K562 (cell line): ENCODE results near the gene DDHD1. TPM values are rescaled to one million over a fixed set of nuclear protein-coding genes. Genes with fewer than 3 reads are reported as not detected.

Experiments used
- ATAC-seq: fragments of 200-7000 bp; cut with Tn5 transposase; 3 replicates; pipeline ENCODE4 v1.9.1; 2020; ENCODE audit warnings: moderate library complexity
- BruUV-seq: library from RNA; stranded (reverse); fragments of 400-500 nt; replicated peaks from 2 replicates; lab custom pipeline; 2021; lab: Mats Ljungman, UMichigan
- CTCF ChIA-PET: fragments of 300-600 bp; formaldehyde crosslinking; extraction: SDS; loops from one replicate; lab custom pipeline; 2021; ENCODE audit warnings: low intra/inter-chr PET ratio; lab: Yijun Ruan, JAX
- POLR2A ChIA-PET: fragments of 300-600, 350-650 bp; sonication (Branson Sonifier 250); formaldehyde crosslinking; extraction: SDS; loops from one replicate; lab custom pipeline; 2021; ENCODE audit warnings: antibody characterized with exemption, inconsistent platforms; lab: Yijun Ruan, JAX
- DNase-seq, 4 experiments: peaks; one replicate each; pipeline versions ENCODE4 v3.0.0 to v3.0.0-alpha.2; 2011 to 2018; ENCODE audit warnings: low spot score in 3 of 4, mixed read lengths in 3 of 4; ENCODE audit errors: extremely low read depth in 1 of 4
- FAIRE-seq: peaks from 2 replicates; lab custom pipeline; 2011; peaks lifted over from hg19 to GRCh38; lab: Jason Lieb, UNC
- H2AFZ ChIP-seq: 2 replicates; pipeline ENCODE4 v1.6.0; 2011; ENCODE audit warnings: low read depth, low read length, control low read depth, inconsistent platforms
- H3K27ac ChIP-seq: fragments of 200-600 bp; 3 replicates; pipeline ENCODE4 v1.8.0; 2011; ENCODE audit warnings: low read depth, mild to moderate bottlenecking, control low read depth, inconsistent platforms, low read length, moderate library complexity, mixed read lengths; ENCODE audit errors: extremely low read depth
- H3K27me3 ChIP-seq, 2 experiments: fragments of 300-600 bp in 1 of 2; 2 replicates in 1 of 2; 3 replicates in 1 of 2; pipeline versions ENCODE4 v1.6.0 to v1.8.0; 2011; ENCODE audit warnings: inconsistent platforms in 2 of 2, low read length in 2 of 2, mild to moderate bottlenecking in 1 of 2, mixed read lengths in 1 of 2, moderate library complexity in 1 of 2; ENCODE audit not compliant: control insufficient read depth in 2 of 2, insufficient read depth in 2 of 2
- H3K36me3 ChIP-seq: fragments of 300-600 bp; 3 replicates; pipeline ENCODE4 v1.8.0; 2011; ENCODE audit warnings: mild to moderate bottlenecking, low read length, inconsistent platforms; ENCODE audit not compliant: control insufficient read depth, insufficient read depth
- H3K4me1 ChIP-seq, 2 experiments: fragments of 200-600 bp in 1 of 2; replicated peaks in 1 of 2; 2 replicates in 1 of 2; 3 replicates in 1 of 2; pipeline versions ENCODE4 v1.5.1 to v1.8.0; 2011; ENCODE audit warnings: inconsistent platforms in 2 of 2, low read length in 2 of 2, mild to moderate bottlenecking in 1 of 2, mixed read lengths in 1 of 2, moderate library complexity in 1 of 2; ENCODE audit not compliant: control insufficient read depth in 2 of 2, insufficient read depth in 2 of 2
- H3K4me2 ChIP-seq: 2 replicates; pipeline ENCODE4 v1.6.1; 2011; ENCODE audit warnings: low read length, control low read depth, inconsistent platforms, mixed read lengths; ENCODE audit not compliant: insufficient read depth
- H3K4me3 ChIP-seq: fragments of 200-600 bp; sonication (generic), shearing (Covaris generic); 2 replicates; pipeline ENCODE4 v1.5.1; 2016; ENCODE audit warnings: control low read depth, inconsistent platforms
- H3K79me2 ChIP-seq: fragments of 200-600 bp; 3 replicates; pipeline ENCODE4 v1.8.0; 2011; ENCODE audit warnings: low read length, inconsistent platforms; ENCODE audit not compliant: control insufficient read depth, insufficient read depth
- H3K9ac ChIP-seq, 2 experiments: 2 replicates each; pipeline versions ENCODE4 v1.6.0 to v1.6.1; 2011; ENCODE audit warnings: low read depth in 2 of 2, low read length in 2 of 2, control low read depth in 1 of 2, inconsistent platforms in 1 of 2, mild to moderate bottlenecking in 1 of 2, mixed read lengths in 1 of 2; ENCODE audit not compliant: insufficient read depth in 1 of 2
- H3K9me1 ChIP-seq: one replicate; pipeline ENCODE4 v1.6.0; 2011; ENCODE audit warnings: inconsistent platforms, mild to moderate bottlenecking, low read length, moderate library complexity; ENCODE audit not compliant: control insufficient read depth, insufficient read depth
- H3K9me3 ChIP-seq: replicated peaks from 2 replicates; pipeline ENCODE4 v1.5.1; 2011; ENCODE audit warnings: low read depth, low read length, inconsistent platforms; ENCODE audit not compliant: control insufficient read depth, insufficient read depth
- H4K20me1 ChIP-seq: replicated peaks from 2 replicates; pipeline ENCODE4 v1.6.1; 2011; ENCODE audit warnings: low read length, inconsistent platforms, mixed read lengths; ENCODE audit not compliant: control insufficient read depth, insufficient read depth
- ATF2 ChIP-seq: sonication (generic); formaldehyde crosslinking; IDR thresholded peaks from 2 replicates; pipeline ENCODE4 v1.8.1; 2022; ENCODE audit warnings: missing genetic modification reagents
- MTA1 ChIP-seq: fragments of 450-650 bp; IDR thresholded peaks from 2 replicates; pipeline ENCODE4 v1.6.1; 2017; ENCODE audit warnings: borderline replicate concordance
- POLR3G ChIP-seq: IDR thresholded peaks from 2 replicates; pipeline ENCODE4 v1.6.1; 2011; ENCODE audit not compliant: insufficient read length, insufficient replicate concordance; ENCODE audit errors: extremely low read depth
- SMAD1 ChIP-seq: fragments of 150-350 bp; IDR thresholded peaks from 2 replicates; pipeline ENCODE4 v1.6.1; 2014; ENCODE audit warnings: low read length, low read depth; ENCODE audit not compliant: partially characterized antibody
- ZBTB49 ChIP-seq: sonication (generic); formaldehyde crosslinking; IDR thresholded peaks from 2 replicates; pipeline ENCODE4 v1.8.0; 2022; ENCODE audit warnings: missing genetic modification reagents, mild to moderate bottlenecking, borderline replicate concordance
- ZNF644 ChIP-seq: fragments of 200-800 bp; sonication (Bioruptor generic); IDR thresholded peaks from 2 replicates; pipeline ENCODE4 v1.6.1; 2016; ENCODE audit warnings: low read depth, missing genetic modification characterization, missing compliant biosample characterization
- WGBS: fragments of 100-300 bp; shearing (Covaris generic); methylation state at CpG from one replicate; pipeline ENCODE4 v1.1.6; 2016; ENCODE audit warnings: low coverage, mixed read lengths; ENCODE audit not compliant: insufficient coverage; ENCODE audit errors: missing lambda C conversion rate; 5-methylcytosine and 5-hydroxymethylcytosine counted together
- in situ Hi-C: fragments of 300-500 bp; cut with MboI; formaldehyde crosslinking; loops from 4 replicates; pipeline ENCODE4 v1.15.0; 2018; ENCODE audit warnings: inconsistent platforms, mixed read lengths
- intact Hi-C: fragments of 100-400 bp; cut with micrococcal nuclease; formaldehyde crosslinking; loops from 2 replicates; pipeline ENCODE4 v1.14.2; 2022
- polyA plus RNA-seq, 8 experiments: library from polyadenylated mRNA; depleted of rRNA in 4 of 8; stranded (reverse) in 5 of 8; unstranded in 3 of 8; fragments of >200 nt; fragmentation: Nextera tagmentation in 2 of 8; fragmentation: Illumina TruSeq in 1 of 8; extraction: Ambion mirVana in 2 of 8; extraction: Trizol in 1 of 8; gene quantifications; 2 replicates each; pipeline versions ENCODE4 v1.2.1 to v1.2.3, GENCODE V29; 2011 to 2014; ENCODE audit warnings: inconsistent platforms in 1 of 8, missing spikeins in 1 of 8
- total RNA-seq, 7 experiments: library from RNA; depleted of rRNA in 6 of 7; stranded (reverse); fragments of >200 nt in 6 of 7; fragmentation: Illumina TruSeq in 2 of 7; extraction: Trizol in 2 of 7; gene quantifications; 2 replicates each; pipeline versions ENCODE4 v1.2.1 to v1.2.3, GENCODE V29; 2011 to 2021; ENCODE audit warnings: low replicate concordance in 1 of 7

DDHD1 gene
- total and polyA plus RNA-seq, 9 of the 15 experiments (the other 6 are each of a cell fraction or from before 2014, with no cell fraction given) = 1.2 to 12.3 (median 5.0) TPM

DNA sequence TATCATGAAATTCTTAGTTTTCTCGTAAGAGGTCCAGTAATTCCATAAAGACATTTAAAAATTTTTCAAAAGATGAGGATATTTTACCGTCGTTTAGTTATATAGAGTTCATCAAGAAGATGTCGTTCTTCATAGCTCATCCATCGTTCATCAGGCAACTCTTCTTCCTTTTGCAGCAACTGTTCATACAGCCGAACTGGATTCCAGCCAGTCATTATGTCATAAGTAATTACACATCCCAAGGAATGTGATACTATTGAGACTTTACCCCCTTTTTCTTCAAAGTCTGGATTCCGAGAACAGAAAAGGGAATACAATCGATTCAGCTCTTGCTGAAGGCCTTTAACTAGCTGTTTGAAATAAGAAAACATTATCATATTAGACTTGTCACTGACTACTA is 90.3 kb downstream of the DDHD1 start:
- ATAC-seq = no peak
- no peak overlapping the region for H3K9ac ChIP-seq
- DNase-seq = no peak
- BruUV-seq = no TSS peak
- H3K36me3 ChIP-seq = no peaks in the 10 kb centered on the region
- no peaks in the 10 kb centered on the region for H3K79me2 ChIP-seq
- H3K4me3 ChIP-seq = no peak overlapping the region
- FAIRE-seq = no peak
- H2AFZ ChIP-seq = no peak overlapping the region
- intact Hi-C loops (no loop called here), in situ Hi-C loops (no loop called here)
- no peak overlapping the region for H3K4me2 ChIP-seq
- no peaks in the 10 kb centered on the region for H3K4me1 ChIP-seq
- CTCF ChIA-PET = no interaction called here
- no peaks in the 10 kb centered on the region for H3K27me3 ChIP-seq
- no peaks in the 10 kb centered on the region for H3K9me1 ChIP-seq
- TF ChIP-seq SMAD1 (no peak), POLR3G (no peak), ATF2 (CRISPR knock-in tag) (no peak), ZBTB49 (CRISPR knock-in tag) (no peak), ZNF644 (tag) (no peak), MTA1 (no peak)
- TF ChIP-seq, all 486 proteins: peak for 0
- Histone ChIP-seq H3K27ac (no peak overlapping the region), H3K9me3 (no peaks in the 10 kb centered on the region), H4K20me1 (no peaks in the 10 kb centered on the region)
- WGBS = 96% methylated on average over 8 of the region's 8 CpGs
- POLR2A ChIA-PET = no interaction called here
